GM12892 (cell line): ENCODE data around the gene LNX1.

ENCODE experiments used
- POLR2A ChIP-seq: IDR thresholded peaks from 2 replicates; pipeline ENCODE4 v1.6.1; 2011; ENCODE audit warnings: low read depth, low read length, control low read depth
- POLR2AphosphoS5 ChIP-seq: IDR thresholded peaks from 2 replicates; pipeline ENCODE4 v1.6.1; 2011; ENCODE audit warnings: low read depth, low read length, control low read depth

- TF ChIP-seq POLR2AphosphoS5 (no peak), POLR2A (no peak)
Measured at GRCh38 chr4:53456178-53456577, 135.1 kb downstream of the LNX1 start.
